T47D (cell line): ENCODE data around the gene DISP1.
"Not testable (repeated sequence)": the region's sequence is repeated elsewhere in the genome, so short reads cannot be mapped to it uniquely, and the experiment has no call there.

ENCODE experiments used
- DNase-seq, 2 experiments: peaks; one replicate each; pipeline versions ENCODE4 v3.0.0 to v3.0.0-alpha.2; 2011 to 2012; ENCODE audit warnings: low read depth in 1 of 2, low spot score in 1 of 2
- JUND ChIP-seq: IDR thresholded peaks from 2 replicates; pipeline ENCODE4 v1.6.1; 2012; ENCODE audit warnings: low read depth
- in situ Hi-C: cut with HindIII; loops from 2 replicates; pipeline ENCODE4 v1.10.0; 2016; ENCODE audit warnings: low sequenced_read_pairs, low pct_unique_long_range_greater_than_20kb

DISP1 gene

GRCh38 chr1:222844411-222844779 lies 29.6 kb downstream of the DISP1 start:
- in situ Hi-C loops = no loop called here
- TF ChIP-seq JUND = no peak
- no peak for DNase-seq

- in situ Hi-C loops = no loop called here
- no peak for TF ChIP-seq JUND
- no peak for DNase-seq
Measured at GRCh38 chr1:222845763-222846162, 30.9 kb downstream of the DISP1 start.

DNA sequence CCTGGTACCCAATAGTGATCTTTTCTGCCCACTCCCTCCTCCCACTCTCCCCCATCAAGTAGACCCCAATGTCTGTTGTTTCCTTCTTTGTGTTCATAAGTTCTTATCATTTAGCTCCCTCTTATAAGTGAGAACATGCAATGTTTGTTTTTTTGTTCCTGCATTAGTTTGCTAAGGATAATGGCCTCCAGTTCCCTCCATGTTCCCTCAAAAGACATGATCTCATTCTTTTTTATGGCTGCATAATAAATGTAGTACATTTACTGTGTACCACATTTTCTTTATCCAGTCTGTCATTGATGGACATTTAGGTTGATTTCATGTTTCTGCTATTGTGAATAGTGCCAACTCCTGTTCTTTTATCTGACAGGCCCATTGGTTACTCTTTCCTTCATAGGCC lies 35.7 kb downstream of the DISP1 start:
- in situ Hi-C loops, DNase-seq: not testable (repeated sequence)

DNA sequence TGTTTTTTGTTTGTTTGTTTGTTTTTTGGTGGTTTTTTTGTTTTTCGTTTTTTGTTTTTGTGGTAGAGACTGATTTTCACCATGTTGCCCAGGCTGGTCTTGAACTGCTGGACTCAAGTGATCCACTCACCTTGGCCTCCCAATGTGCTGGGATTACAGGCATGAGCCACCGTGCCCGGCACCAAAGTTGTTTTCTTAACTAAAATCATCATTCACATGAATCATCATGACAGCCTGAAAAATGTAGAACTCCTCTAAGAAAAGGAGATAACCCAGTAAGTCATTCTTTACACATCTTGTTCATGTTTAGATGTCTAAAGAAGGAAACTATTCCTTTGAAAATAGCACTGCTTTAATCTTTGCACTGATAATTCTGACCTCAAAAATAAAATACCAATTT lies 37.5 kb downstream of the DISP1 start:
- no peak for DNase-seq
- in situ Hi-C loops = no loop called here
- TF ChIP-seq JUND = no peak

DNA sequence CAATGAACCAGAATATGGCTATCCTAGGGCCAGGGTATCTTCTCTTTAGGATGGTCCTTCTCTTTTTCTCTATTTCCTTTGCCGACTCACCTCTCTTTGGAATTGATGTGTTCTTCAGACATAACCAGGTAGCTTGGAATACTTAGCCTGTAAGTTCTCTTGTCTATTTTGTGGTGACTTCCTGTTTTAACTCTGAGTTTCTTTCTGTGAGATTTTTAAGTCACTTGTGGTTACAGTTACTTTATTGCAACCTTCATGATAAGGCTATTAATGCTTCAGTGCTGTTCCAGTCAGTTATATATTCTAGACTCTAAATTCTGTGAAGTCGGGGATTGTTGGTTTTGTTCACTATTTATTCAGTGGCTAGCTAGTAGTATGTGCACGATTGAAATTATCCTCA lies 46.2 kb downstream of the DISP1 start:
- in situ Hi-C loops = no loop called here
- no peak for TF ChIP-seq JUND
- DNase-seq = no peak
